Measurements from ENCODE around the gene IYD.
A peak's percentile ranks its signal among the peaks of the same experiment; 100 is the strongest.

The IYD gene

GRCh38 chr6:150395388-150396009 lies 26.7 kb downstream of the IYD start:
- DNase-seq = peak; percentile 34 to 41

- no peak for DNase-seq
Measured at GRCh38 chr6:150403458-150404246, 34.8 kb downstream of the IYD start.

GRCh38 chr6:150406948-150407347 lies 38.1 kb downstream of the IYD start:
- no peak for DNase-seq

- no peak for DNase-seq
Measured at GRCh38 chr6:150408842-150409241, 40.0 kb downstream of the IYD start.

- DNase-seq = no peak
Measured at GRCh38 chr6:150409576-150410066, 40.8 kb downstream of the IYD start.

- DNase-seq = no peak
Measured at GRCh38 chr6:150410399-150410798, 41.6 kb downstream of the IYD start.

- DNase-seq = no peak
Measured at GRCh38 chr6:150410906-150411305, 42.1 kb downstream of the IYD start.

- no peak for DNase-seq
Measured at GRCh38 chr6:150412221-150412620, 43.4 kb downstream of the IYD start.

GRCh38 chr6:150413198-150413597 lies 44.4 kb downstream of the IYD start:
- DNase-seq = no peak

GRCh38 chr6:150413781-150414281 lies 45.0 kb downstream of the IYD start:
- DNase-seq = no peak

GRCh38 chr6:150416128-150416527 lies 47.3 kb downstream of the IYD start:
- no peak for DNase-seq

- DNase-seq = no peak
Measured at GRCh38 chr6:150417250-150417649, 48.4 kb downstream of the IYD start.

GRCh38 chr6:150417899-150418826 lies 49.4 kb downstream of the IYD start:
- DNase-seq = peak; percentile 14 to 88

GRCh38 chr6:150418827-150419594 lies 50.2 kb downstream of the IYD start:
- peak; percentile 18 to 48 for DNase-seq

- no peak for DNase-seq
Measured at GRCh38 chr6:150420428-150420827, 51.6 kb downstream of the IYD start.

- peak in 1 of 2 donors; percentile 2 for DNase-seq
Measured at GRCh38 chr6:150420926-150421325, 52.1 kb downstream of the IYD start.

- no peak for DNase-seq
Measured at GRCh38 chr6:150425508-150425907, 56.7 kb downstream of the IYD start.

GRCh38 chr6:150426198-150426597 lies 57.4 kb downstream of the IYD start:
- DNase-seq = no peak

- no peak for DNase-seq
Measured at GRCh38 chr6:150427037-150427602, 58.3 kb downstream of the IYD start.

- DNase-seq = no peak
Measured at GRCh38 chr6:150427843-150428242, 59.0 kb downstream of the IYD start.

GRCh38 chr6:150430815-150431214 lies 62.0 kb downstream of the IYD start:
- no peak for DNase-seq

- no peak for DNase-seq
Measured at GRCh38 chr6:150435360-150435759, 66.5 kb downstream of the IYD start.
